EL (cell line): ENCODE data around the gene EMC10.

ENCODE experiments used
- DNase-seq: peaks from one replicate; pipeline ENCODE4 v3.0.0-alpha.2; 2016

EMC10 gene

GRCh38 chr19:50453243-50453642 lies 23.1 kb upstream of the EMC10 start:
- no peak for DNase-seq

GRCh38 chr19:50455992-50456391 lies 20.3 kb upstream of the EMC10 start:
- DNase-seq, result no peak

GRCh38 chr19:50457300-50457699 lies 19.0 kb upstream of the EMC10 start:
- no peak for DNase-seq

GRCh38 chr19:50458396-50459066 lies 17.8 kb upstream of the EMC10 start:
- DNase-seq, result no peak

GRCh38 chr19:50459067-50459456 lies 17.2 kb upstream of the EMC10 start:
- DNase-seq, result no peak

- no peak for DNase-seq
These were observed 16.7 kb upstream of the EMC10 start for GRCh38 chr19:50459638-50460037.

- DNase-seq, result peak; percentile 75
These were observed 16.0 kb upstream of the EMC10 start for GRCh38 chr19:50460161-50460765.

GRCh38 chr19:50461066-50461875 lies 15.0 kb upstream of the EMC10 start:
- peak; percentile 74 for DNase-seq

- DNase-seq, result no peak
These were observed 13.3 kb upstream of the EMC10 start for GRCh38 chr19:50462970-50463369.

GRCh38 chr19:50464348-50464747 lies 12.0 kb upstream of the EMC10 start:
- no peak for DNase-seq

GRCh38 chr19:50465000-50465399 lies 11.3 kb upstream of the EMC10 start:
- no peak for DNase-seq

GRCh38 chr19:50465986-50466705 lies 10.2 kb upstream of the EMC10 start:
- DNase-seq, result peak; percentile 33

GRCh38 chr19:50466706-50467039 lies 9.6 kb upstream of the EMC10 start:
- DNase-seq, result no peak

- DNase-seq, result no peak
These were observed 8.7 kb upstream of the EMC10 start for GRCh38 chr19:50467566-50467965.

GRCh38 chr19:50468818-50469217 lies 7.5 kb upstream of the EMC10 start:
- no peak for DNase-seq

GRCh38 chr19:50473336-50473735 lies 3.0 kb upstream of the EMC10 start:
- peak; percentile 9 for DNase-seq

GRCh38 chr19:50475101-50475568 lies 1.2 kb upstream of the EMC10 start:
- DNase-seq, result no peak

- DNase-seq, result no peak
These were observed 527 bp upstream of the EMC10 start for GRCh38 chr19:50475736-50476223.

GRCh38 chr19:50476907-50477238 lies 566 bp downstream of the EMC10 start:
- DNase-seq, result no peak

GRCh38 chr19:50477751-50478515 lies 1.6 kb downstream of the EMC10 start:
- no peak for DNase-seq

- DNase-seq, result peak; percentile 56
These were observed 2.8 kb downstream of the EMC10 start for GRCh38 chr19:50478901-50479715.
